Activated CD4-positive, alpha-beta T cell treated with anti-CD3 and anti-CD28 coated beads, Interleukin-2, amount 10 ng/mL, durations not matched to agents 24 days and 14 days (primary cell): ENCODE measurements around the gene ABTB1. TPM values are rescaled to one million over a fixed set of nuclear protein-coding genes. Genes with fewer than 3 reads are reported as not detected.
"Not testable (repeated sequence)": the region's sequence is repeated elsewhere in the genome, so short reads cannot be mapped to it uniquely, and the experiment has no call there.

Source experiments
- DNase-seq: peaks from one replicate; pipeline ENCODE4 v3.0.0; 2022
- H3K27ac Mint-ChIP-seq: one replicate; pipeline ENCODE4 v1.8.0; 2022; ENCODE audit warnings: mild to moderate bottlenecking, mixed read lengths
- H3K27me3 Mint-ChIP-seq: one replicate; pipeline ENCODE4 v1.8.0; 2022; ENCODE audit warnings: mixed read lengths
- H3K36me3 Mint-ChIP-seq: one replicate; pipeline ENCODE4 v1.8.0; 2022; ENCODE audit warnings: low read depth, mild to moderate bottlenecking, mixed read lengths
- H3K4me1 Mint-ChIP-seq: one replicate; pipeline ENCODE4 v1.8.0; 2021; ENCODE audit warnings: mixed read lengths
- H3K4me3 Mint-ChIP-seq: one replicate; pipeline ENCODE4 v1.8.0; 2022; ENCODE audit warnings: mild to moderate bottlenecking, moderate library complexity, mixed read lengths
- H3K9me3 Mint-ChIP-seq: one replicate; pipeline ENCODE4 v1.8.0; 2021; ENCODE audit warnings: mixed read lengths
- intact Hi-C: fragments of 100-400 bp; cut with micrococcal nuclease; formaldehyde crosslinking; loops from one replicate; pipeline ENCODE4 v1.15.1; 2023
- total RNA-seq: library from RNA; stranded (reverse); gene quantifications from 2 replicates; pipeline ENCODE4 v1.2.3, GENCODE V29; 2022

The ABTB1 gene
- total RNA-seq, 1 donor from 2014 or later: 8.0 TPM

DNA sequence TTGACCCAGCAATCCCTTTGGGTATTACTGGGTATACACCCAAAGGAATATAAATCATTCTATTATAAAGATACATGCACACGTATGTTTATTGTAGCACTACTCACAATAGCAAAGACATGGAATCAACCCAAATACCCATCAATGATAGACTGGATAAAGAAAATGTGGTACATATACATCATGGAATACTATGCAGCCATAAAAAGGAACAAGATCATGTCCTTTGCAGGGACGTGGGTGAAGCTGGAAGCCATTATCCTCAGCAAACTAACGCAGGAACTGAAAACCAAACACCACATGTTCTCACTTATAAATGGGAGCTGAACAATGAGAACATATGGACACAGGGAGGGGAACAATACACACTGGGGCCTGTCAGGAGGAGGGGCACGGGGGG, 32.1 kb downstream of the ABTB1 start:
- H3K4me1 Mint-ChIP-seq, DNase-seq, H3K27ac Mint-ChIP-seq, intact Hi-C loops, H3K9me3 Mint-ChIP-seq, H3K27me3 Mint-ChIP-seq, H3K36me3 Mint-ChIP-seq, H3K4me3 Mint-ChIP-seq: not testable (repeated sequence)

DNA sequence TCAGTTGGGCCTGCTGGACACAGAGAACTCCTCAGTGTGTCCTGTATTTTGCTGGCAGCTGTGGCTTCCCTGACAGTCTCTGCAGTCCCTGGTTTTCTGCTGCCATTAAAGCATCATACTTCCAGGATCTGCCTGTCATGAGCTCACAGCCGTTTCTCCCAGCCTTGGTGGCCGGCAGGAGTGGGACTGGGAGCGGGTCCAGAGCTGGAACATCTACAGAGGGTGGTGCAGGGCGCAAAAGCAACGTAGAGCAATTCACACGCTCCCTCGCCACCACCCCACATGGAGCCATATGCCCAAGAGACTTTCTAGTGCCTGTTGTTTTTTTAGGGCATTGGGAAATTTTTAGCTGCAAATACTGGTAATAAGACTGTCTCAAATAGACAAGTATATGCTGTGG, 33.6 kb downstream of the ABTB1 start:
- Mint-ChIP-seq H3K36me3 (no peaks in the 10 kb centered on the region), H3K4me3 (no peak overlapping the region), H3K27ac (no peak overlapping the region), H3K9me3 (no peaks in the 10 kb centered on the region), H3K4me1 (no peaks in the 10 kb centered on the region), H3K27me3 (peaks cover 5% of the 10 kb centered on the region)
- intact Hi-C loops: no loop called here
- DNase-seq: no peak

DNA sequence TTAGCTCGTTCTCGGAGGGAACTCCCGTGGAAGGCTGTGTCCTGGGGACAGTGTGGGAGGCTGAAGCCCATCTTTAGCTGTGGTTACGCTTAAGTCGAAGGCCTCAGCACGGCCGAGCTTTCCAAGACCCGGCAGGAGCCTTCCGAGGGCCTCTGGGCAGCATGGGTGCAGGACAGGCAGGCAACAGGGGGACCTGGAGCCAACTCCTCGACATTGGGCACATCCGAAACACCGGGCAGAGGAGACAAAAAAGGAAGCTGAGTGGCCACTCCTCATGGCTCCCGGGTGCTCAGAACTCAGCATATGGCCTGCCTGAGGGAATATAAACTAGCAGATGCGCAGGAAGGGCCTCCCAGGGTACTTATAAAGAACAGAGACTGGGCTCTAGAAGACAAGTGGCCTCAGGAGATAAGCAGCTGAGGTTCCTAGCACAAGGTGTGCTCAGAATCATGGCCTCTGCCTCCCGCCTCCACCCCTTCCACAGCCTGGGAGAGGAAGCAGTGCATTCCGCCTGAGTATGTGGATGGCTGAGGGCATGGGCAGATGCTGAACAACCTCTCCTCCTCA, 34.1 kb downstream of the ABTB1 start:
- Mint-ChIP-seq H3K36me3 (no peaks in the 10 kb centered on the region), H3K27me3 (peaks cover 5% of the 10 kb centered on the region), H3K27ac (no peak overlapping the region), H3K4me1 (no peaks in the 10 kb centered on the region), H3K9me3 (no peaks in the 10 kb centered on the region), H3K4me3 (no peak overlapping the region)
- intact Hi-C loops: no loop called here
- DNase-seq: no peak

DNA sequence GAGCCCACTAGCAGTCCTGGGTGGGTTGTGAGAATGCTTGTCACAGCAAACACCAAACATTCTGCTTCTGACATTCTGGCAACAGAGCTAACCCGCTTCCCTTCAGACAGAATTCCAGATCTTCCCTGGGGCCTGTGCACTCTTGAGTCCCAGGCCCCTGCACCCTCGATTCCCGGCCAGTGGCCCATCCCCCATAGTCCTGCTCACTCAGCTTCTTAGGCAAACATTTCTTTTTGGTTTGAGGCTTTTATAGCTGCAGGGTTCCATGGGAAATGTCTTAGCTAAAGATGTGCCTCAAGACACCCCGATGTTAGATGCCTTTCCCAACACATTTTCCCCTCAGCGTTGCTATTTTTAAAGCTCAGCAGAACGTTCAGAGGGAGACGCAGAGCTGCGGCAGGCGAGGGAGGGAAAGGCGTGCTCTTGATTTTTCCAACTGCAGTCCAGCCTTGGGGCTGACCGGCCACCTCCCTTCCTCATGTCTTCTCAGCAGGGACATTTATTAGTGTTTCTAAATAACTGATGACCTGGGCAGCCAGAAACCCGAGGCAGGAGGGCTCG, 35.2 kb downstream of the ABTB1 start:
- no peak for DNase-seq
- no peaks in the 10 kb centered on the region for H3K9me3 Mint-ChIP-seq
- intact Hi-C loops: no loop called here
- no peaks in the 10 kb centered on the region for H3K4me1 Mint-ChIP-seq
- H3K36me3 Mint-ChIP-seq: no peaks in the 10 kb centered on the region
- H3K4me3 Mint-ChIP-seq: no peak overlapping the region
- H3K27ac Mint-ChIP-seq: no peak overlapping the region
- H3K27me3 Mint-ChIP-seq: peaks cover 5% of the 10 kb centered on the region

DNA sequence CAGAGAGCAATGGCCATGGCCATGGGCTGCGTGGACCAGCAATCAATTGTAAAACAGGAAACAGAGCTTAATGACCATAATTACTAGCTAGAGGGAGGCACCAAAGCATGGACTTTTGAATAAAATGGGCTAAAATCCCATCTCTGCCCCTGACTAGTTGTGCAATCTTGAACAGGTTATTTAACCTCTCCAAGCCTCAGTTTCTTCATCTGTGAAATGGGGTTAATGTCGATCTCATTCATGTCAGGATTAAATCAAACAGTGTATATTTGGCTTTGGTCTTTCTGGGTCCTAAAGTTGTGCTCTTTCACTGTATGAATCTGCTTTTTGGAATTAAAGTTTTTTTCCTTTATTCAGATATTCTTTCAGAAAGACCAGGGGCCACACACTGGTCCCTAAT, 36.1 kb downstream of the ABTB1 start:
- H3K36me3 Mint-ChIP-seq: no peaks in the 10 kb centered on the region
- intact Hi-C loops: no loop called here
- H3K27ac Mint-ChIP-seq: no peak overlapping the region
- H3K4me1 Mint-ChIP-seq: no peaks in the 10 kb centered on the region
- H3K27me3 Mint-ChIP-seq: peaks cover under 1% of the 10 kb centered on the region
- no peaks in the 10 kb centered on the region for H3K9me3 Mint-ChIP-seq
- H3K4me3 Mint-ChIP-seq: no peak overlapping the region
- DNase-seq: no peak

DNA sequence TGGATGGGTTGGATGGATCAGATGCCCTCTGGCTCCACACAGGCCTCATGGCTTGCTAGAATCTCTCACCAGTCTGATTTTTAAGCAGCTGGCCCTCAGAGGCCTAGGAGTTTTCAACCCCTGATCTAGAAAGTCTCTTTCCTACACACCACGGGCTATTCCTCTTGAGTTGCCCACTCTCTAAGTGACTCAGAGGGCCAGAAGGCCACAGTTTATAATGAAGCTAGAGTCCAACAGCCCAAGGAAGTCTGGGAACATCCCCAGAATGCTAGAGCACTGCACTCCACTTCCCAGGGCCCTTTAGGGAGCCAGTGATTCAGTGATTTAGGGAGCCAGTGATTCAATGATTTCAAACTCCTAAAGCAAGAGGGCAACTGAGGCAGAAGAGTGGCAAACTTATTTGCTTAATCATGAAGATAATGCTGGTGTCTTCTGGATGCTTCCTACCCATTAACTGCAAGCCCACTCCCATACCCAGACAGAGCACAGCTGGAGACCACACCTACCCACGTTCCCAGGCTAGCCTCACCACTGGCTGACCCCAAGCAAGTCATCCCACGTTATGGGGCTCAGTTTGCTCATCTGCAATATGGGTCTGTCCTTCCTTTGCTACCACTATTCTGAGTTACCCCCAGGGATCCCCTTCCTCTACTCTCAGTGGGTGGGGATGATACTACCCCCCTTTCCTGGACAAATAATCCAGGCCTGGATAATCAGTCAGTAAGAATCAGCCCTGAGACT, 36.7 kb downstream of the ABTB1 start:
- Mint-ChIP-seq H3K9me3 (no peaks in the 10 kb centered on the region), H3K4me3 (no peak overlapping the region), H3K27ac (no peak overlapping the region), H3K36me3 (no peaks in the 10 kb centered on the region), H3K4me1 (no peaks in the 10 kb centered on the region), H3K27me3 (no peaks in the 10 kb centered on the region)
- intact Hi-C loops: no loop called here
- no peak for DNase-seq

DNA sequence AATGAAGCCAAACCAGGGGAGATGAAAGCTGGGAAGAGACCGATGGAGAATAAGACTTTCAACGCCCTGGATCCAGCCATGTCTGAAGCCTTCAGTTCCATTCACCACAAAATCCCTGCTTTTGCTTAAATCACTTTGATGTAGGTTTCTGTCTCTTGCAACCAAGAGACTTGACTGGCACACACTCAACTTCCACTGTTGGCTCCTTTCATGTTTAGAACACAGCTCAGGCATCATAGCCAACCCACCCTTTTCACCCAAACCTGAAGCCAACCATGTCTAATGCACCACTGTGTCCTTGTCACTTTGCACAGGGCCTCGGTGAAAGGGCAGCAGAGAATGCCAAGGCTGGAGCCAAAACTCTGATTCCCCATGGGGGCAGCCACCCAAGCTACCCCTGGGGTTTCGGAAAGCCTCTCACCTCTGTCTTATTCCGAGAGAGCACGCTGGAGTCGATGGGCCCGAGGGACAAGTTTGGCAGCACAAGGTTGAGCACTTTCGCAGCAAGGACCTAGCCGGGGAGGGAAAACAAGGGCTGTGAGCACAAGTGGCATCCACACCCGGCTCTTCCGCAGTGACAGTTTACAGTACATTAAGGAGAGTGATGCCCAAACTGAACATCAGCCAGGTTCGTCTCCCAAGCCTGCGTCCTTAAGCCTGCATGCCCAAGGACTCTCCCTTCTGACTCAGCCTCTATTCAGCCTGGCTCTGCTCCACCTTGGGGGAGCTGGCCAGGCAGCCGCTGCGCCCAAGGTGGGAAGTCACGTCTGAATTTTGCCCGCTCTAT, 37.6 kb downstream of the ABTB1 start:
- H3K4me3 Mint-ChIP-seq: no peak overlapping the region
- no peak overlapping the region for H3K27ac Mint-ChIP-seq
- H3K36me3 Mint-ChIP-seq: no peaks in the 10 kb centered on the region
- no peak for DNase-seq
- H3K27me3 Mint-ChIP-seq: peaks cover 2% of the 10 kb centered on the region
- no peaks in the 10 kb centered on the region for H3K4me1 Mint-ChIP-seq
- intact Hi-C loops: no loop called here
- no peaks in the 10 kb centered on the region for H3K9me3 Mint-ChIP-seq

DNA sequence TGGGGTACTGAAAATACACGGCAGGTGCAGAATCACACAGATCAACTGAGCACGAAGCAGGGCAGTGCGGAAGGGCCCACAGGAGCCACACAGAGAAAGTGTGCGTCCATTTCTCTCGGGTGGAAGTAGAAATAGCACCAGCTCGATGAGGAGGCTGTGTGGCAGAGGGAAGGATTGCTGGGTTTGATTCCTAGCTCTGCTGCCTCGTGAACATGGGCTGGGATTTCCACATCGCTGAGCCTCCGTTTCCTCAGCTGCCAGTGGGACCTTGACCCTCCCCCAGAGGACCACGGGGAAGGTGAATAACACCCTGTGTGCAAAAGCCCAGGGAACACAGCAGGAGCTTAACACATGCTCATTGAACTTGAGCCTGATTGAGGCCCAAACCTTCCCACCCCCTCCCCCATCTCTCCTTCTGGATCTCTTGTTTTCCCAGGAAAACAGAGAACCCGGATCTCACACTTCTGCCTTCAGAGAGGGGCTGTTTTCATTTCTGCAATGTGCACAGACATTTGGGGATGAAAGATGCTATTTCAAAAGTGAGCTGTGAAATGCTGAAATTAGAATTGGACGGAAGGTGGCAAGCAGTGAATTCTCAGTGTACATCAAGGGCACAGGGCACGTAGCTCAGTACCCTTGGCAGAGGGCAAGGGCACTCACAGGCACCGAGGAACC, 38.4 kb downstream of the ABTB1 start:
- no peak overlapping the region for H3K4me3 Mint-ChIP-seq
- H3K36me3 Mint-ChIP-seq: no peaks in the 10 kb centered on the region
- intact Hi-C loops: no loop called here

DNA sequence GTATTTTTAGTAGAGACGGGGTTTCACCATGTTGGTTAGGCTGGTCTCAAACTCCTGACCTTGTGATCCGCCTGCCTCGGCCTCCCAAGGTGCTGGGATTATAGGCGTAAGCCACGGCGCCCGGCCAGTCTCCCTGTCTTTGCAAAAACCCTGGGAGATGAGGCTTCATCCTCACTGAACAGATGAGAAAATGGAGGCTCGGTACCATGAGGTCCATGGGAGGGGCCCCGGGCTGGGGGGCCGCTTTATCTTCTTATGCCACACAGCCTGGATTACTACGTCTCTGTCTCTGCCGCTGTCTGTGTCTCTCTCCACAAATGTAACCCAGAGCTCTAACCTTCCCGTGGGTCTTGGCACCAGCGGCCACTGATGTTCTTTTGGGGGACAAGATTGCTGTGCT, 39.1 kb downstream of the ABTB1 start:
- intact Hi-C loops: no loop called here
- Mint-ChIP-seq H3K27ac (no peak overlapping the region), H3K27me3 (peaks cover 4% of the 10 kb centered on the region), H3K4me1 (no peaks in the 10 kb centered on the region), H3K4me3 (no peak overlapping the region), H3K36me3 (no peaks in the 10 kb centered on the region), H3K9me3 (no peaks in the 10 kb centered on the region)
- no peak for DNase-seq

More for the DNA sequence above, 38.4 kb downstream of the ABTB1 start:
- no peaks in the 10 kb centered on the region for H3K9me3 Mint-ChIP-seq
- peaks cover 4% of the 10 kb centered on the region for H3K27me3 Mint-ChIP-seq
- H3K27ac Mint-ChIP-seq: no peak overlapping the region
- H3K4me1 Mint-ChIP-seq: no peaks in the 10 kb centered on the region
- DNase-seq: no peak

DNA sequence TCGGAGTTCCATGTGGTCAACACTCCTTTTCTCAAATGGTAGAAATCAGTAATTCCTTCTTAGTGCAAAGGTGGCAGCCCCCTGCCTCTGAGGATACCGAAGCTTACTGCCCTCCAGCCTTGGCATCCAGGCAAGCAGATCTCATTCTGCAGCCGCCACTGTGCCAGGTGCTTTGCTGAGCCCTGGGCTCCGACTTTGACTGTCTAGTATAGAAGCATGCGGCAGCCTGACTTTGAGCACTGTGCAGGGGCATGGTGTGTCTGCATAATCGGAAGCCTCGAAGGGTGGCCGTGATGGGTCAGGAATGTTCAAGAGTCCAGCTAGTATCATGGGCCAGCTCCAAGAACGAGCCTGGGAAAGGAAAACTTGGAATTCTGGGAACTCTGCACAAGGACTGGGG, 39.7 kb downstream of the ABTB1 start:
- Mint-ChIP-seq H3K4me1 (no peaks in the 10 kb centered on the region), H3K27ac (no peak overlapping the region), H3K36me3 (no peaks in the 10 kb centered on the region), H3K27me3 (peaks cover 4% of the 10 kb centered on the region), H3K9me3 (no peaks in the 10 kb centered on the region), H3K4me3 (no peak overlapping the region)
- DNase-seq: no peak
- intact Hi-C loops: no loop called here

DNA sequence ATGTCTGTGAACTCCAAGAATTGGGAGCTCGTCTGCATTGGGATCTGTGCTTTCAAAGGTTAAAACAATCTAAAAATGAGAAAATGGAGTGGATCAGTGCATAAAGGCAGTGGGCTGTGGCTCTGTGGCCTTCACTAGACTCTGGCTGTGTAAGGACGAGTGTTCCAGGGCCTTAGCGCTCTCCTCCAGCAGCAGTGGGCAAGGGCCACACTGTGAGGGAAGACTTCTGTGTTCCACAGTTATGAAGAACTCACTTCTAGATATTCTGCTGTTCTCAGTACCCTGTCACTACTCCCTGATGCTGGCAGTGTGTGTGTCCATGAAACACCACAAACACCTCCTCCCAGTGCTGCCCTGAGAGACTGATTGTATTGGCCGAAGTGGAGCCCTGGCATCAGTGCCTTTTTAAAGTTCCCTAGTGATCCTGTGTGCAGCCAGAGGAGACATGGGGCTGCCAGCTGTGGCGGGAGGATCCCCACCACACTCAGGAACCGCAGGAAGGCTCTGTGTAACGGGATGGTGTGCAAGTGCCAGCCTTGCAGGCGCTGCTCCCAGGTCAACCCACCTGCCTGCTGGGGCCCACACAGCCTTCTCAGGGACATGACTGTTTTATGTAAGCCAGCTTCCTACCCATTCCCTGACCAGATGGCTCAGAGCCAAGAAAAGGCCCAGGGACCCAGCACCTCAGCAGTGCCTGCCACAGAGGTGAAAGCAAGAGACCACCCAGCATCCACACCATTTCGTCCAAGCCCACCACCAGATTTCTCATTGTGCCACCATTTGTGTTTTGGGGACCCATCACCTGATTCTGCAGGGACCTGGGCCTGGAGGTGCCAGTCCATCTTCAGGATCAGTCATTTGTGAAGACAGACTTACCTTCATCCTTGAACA, 40.4 kb downstream of the ABTB1 start:
- Mint-ChIP-seq H3K4me3 (no peak overlapping the region), H3K9me3 (no peaks in the 10 kb centered on the region), H3K27me3 (peaks cover 4% of the 10 kb centered on the region), H3K27ac (no peak overlapping the region), H3K4me1 (no peaks in the 10 kb centered on the region), H3K36me3 (no peaks in the 10 kb centered on the region)
- no peak for DNase-seq
- intact Hi-C loops: no loop called here

DNA sequence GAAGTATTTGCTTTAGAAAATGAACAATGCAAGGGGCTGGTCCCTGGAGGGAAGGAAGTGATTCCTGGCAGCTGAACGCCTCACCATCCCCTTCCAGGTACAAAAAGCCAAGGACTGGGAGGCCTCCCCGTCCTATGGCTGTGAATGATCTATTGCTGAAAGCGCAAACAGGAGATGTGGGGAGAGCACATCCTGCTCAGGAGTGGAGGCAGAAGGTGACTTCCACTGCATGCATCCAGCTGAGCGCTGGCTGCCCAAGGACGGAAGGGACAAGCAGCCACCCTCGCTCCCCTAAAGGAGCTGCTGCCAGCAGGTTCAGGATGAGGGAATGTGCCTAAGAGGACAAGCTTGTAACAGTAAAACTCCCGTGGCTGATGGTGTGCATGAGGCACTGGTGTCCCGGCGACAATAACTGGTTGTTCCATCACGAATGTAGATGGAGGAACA, 41.4 kb downstream of the ABTB1 start:
- Mint-ChIP-seq H3K36me3 (no peaks in the 10 kb centered on the region), H3K4me1 (no peaks in the 10 kb centered on the region), H3K27me3 (peaks cover 4% of the 10 kb centered on the region), H3K27ac (no peak overlapping the region), H3K4me3 (no peak overlapping the region), H3K9me3 (no peaks in the 10 kb centered on the region)
- no peak for DNase-seq
- intact Hi-C loops: no loop called here

DNA sequence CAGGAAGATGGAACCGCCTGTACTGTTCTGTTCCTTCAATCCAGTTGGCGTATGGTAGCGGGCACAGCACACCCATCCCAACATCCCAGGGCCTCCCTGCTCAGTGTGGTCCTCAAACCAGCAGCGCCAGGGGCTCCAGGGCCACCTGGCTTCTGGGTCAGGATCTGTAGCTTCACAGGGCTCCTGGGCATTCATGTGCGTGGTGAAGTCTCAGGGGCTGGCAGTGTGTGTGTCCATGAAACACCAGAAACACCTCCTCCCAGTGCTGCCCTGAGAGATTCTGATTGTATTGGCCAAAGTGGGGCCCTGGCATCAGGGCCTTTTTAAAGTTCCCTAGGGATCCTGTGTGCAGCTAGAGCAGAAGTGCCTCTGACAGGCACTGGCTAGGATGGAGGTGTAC, 42.1 kb downstream of the ABTB1 start:
- H3K36me3 Mint-ChIP-seq: no peaks in the 10 kb centered on the region
- no peaks in the 10 kb centered on the region for H3K4me1 Mint-ChIP-seq
- no peak overlapping the region for H3K27ac Mint-ChIP-seq
- peaks cover 4% of the 10 kb centered on the region for H3K27me3 Mint-ChIP-seq
- intact Hi-C loops: no loop called here
- H3K4me3 Mint-ChIP-seq: no peak overlapping the region
- no peaks in the 10 kb centered on the region for H3K9me3 Mint-ChIP-seq
- no peak for DNase-seq
